Neural crest cell (in vitro differentiated cells): Measurements from ENCODE around the gene CBLB. TPM values are rescaled to one million over a fixed set of nuclear protein-coding genes. Genes with fewer than 3 reads are reported as not detected.

Experiments
- DNase-seq: peaks from one replicate; pipeline ENCODE4 v3.0.0; 2021; ENCODE audit warnings: low read depth, mixed read lengths, low spot score
- H3K27ac Mint-ChIP-seq: one replicate; pipeline ENCODE4 v1.8.0; 2021; ENCODE audit warnings: mild to moderate bottlenecking, mixed read lengths; ENCODE audit not compliant: unreplicated experiment
- H3K27me3 Mint-ChIP-seq: 2 replicates; pipeline ENCODE4 v1.8.0; 2021; ENCODE audit warnings: low read depth, mild to moderate bottlenecking, mixed read lengths
- H3K36me3 Mint-ChIP-seq: 2 replicates; pipeline ENCODE4 v1.8.0; 2021; ENCODE audit warnings: low read depth, mild to moderate bottlenecking, mixed read lengths
- H3K4me1 Mint-ChIP-seq: 2 replicates; pipeline ENCODE4 v1.8.0; 2021; ENCODE audit warnings: mixed read lengths
- H3K4me3 Mint-ChIP-seq: one replicate; pipeline ENCODE4 v1.8.0; 2021; ENCODE audit warnings: mild to moderate bottlenecking, mixed read lengths
- H3K9me3 Mint-ChIP-seq: 2 replicates; pipeline ENCODE4 v1.8.0; 2021; ENCODE audit warnings: mixed read lengths
- CTCF ChIP-seq: fragments of 200-600 bp; sonication (generic); conservative IDR thresholded peaks from 2 replicates; pipeline ENCODE4 v1.5.0; 2021; ENCODE audit warnings: antibody characterized with exemption, mild to moderate bottlenecking
- total RNA-seq: library from RNA; stranded (reverse); gene quantifications from 2 replicates; pipeline ENCODE4 v1.2.1, GENCODE V29; 2021

Gene CBLB
- total RNA-seq, 1 donor from 2014 or later: 32.3 TPM

DNA sequence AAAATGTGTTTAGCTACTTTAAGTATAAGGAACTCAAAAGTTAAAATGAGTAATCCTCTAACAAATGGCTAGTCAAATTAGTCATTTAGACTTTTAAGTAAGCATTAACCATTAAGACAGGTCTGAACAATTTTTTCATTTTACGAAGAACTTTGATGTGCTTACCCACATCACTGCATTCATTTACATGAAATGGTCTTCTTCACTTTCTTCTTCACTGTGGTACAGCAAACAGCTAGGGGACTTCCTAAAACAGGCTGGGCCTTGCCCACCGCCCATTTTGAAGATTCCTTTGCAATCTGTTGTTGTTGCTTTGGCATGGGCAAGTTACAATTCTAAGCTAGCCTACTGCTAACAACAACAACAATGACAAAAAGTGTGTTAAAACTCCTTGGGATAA, 67.4 kb downstream of the CBLB start:
- no peak for TF ChIP-seq CTCF
- Mint-ChIP-seq H3K27me3 (no peaks in the 10 kb centered on the region), H3K4me3 (no peak overlapping the region), H3K9me3 (peaks cover under 1% of the 10 kb centered on the region), H3K4me1 (peaks cover 20% of the 10 kb centered on the region), H3K36me3 (no peaks in the 10 kb centered on the region), H3K27ac (no peak overlapping the region)
- no peak for DNase-seq

DNA sequence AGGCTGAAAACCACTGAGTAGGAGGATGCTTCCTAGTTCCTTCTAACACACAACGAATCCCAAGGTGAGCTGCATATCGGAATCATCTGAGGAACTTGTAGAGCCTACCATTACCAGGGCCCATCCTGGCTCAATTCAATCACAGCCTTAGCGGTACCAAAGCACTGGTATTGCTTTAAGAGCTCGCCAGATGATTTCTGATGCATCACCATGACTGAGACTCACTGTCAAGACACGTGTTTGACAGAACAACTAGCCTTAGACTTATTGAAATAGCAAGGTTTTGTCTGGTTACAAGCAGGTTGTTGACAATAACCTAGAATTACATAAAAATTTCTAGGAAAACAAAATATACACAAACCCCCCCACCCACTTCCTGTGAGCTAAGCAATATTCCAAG, 68.5 kb downstream of the CBLB start:
- no peak for TF ChIP-seq CTCF
- H3K36me3 Mint-ChIP-seq: no peaks in the 10 kb centered on the region
- no peak for DNase-seq
- no peak overlapping the region for H3K4me3 Mint-ChIP-seq
- H3K27me3 Mint-ChIP-seq: no peaks in the 10 kb centered on the region
- H3K27ac Mint-ChIP-seq: no peak overlapping the region
- H3K4me1 Mint-ChIP-seq: peaks cover 20% of the 10 kb centered on the region
- peaks cover 6% of the 10 kb centered on the region for H3K9me3 Mint-ChIP-seq

DNA sequence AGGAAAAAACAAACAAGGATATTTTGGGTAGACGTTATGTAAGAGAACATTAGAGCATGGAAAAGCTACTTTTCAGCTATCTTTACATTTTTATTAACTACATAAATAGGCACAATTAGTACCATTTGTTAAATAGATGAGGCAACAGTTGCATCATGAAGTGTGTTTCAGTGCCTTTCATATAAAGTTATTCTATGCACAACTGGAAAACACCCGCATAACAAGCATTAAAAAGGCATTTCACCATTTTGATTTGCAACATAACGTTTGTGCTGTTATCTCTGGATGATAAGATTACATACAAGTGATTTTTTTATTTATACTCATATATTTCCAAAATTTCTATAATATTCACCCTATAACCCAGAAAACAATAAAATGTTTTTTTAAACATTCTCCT, 69.5 kb downstream of the CBLB start:
- H3K4me3 Mint-ChIP-seq: no peak overlapping the region
- peaks cover 6% of the 10 kb centered on the region for H3K9me3 Mint-ChIP-seq
- TF ChIP-seq CTCF: no peak
- no peaks in the 10 kb centered on the region for H3K36me3 Mint-ChIP-seq
- no peak for DNase-seq
- H3K27ac Mint-ChIP-seq: no peak overlapping the region
- no peaks in the 10 kb centered on the region for H3K27me3 Mint-ChIP-seq
- peaks cover 20% of the 10 kb centered on the region for H3K4me1 Mint-ChIP-seq

- no peaks in the 10 kb centered on the region for H3K36me3 Mint-ChIP-seq
- H3K9me3 Mint-ChIP-seq: peaks cover 6% of the 10 kb centered on the region
- H3K4me3 Mint-ChIP-seq: no peak overlapping the region
- H3K27ac Mint-ChIP-seq: no peak overlapping the region
- DNase-seq: no peak
- no peak for TF ChIP-seq CTCF
- peaks cover 20% of the 10 kb centered on the region for H3K4me1 Mint-ChIP-seq
- no peaks in the 10 kb centered on the region for H3K27me3 Mint-ChIP-seq
Observed at GRCh38 chr3:105798381-105798934, 70.4 kb downstream of the CBLB start.

- H3K27ac Mint-ChIP-seq: no peak overlapping the region
- no peaks in the 10 kb centered on the region for H3K36me3 Mint-ChIP-seq
- H3K9me3 Mint-ChIP-seq: peaks cover 6% of the 10 kb centered on the region
- H3K27me3 Mint-ChIP-seq: no peaks in the 10 kb centered on the region
- H3K4me1 Mint-ChIP-seq: peaks cover 12% of the 10 kb centered on the region
- no peak for DNase-seq
- H3K4me3 Mint-ChIP-seq: no peak overlapping the region
- no peak for TF ChIP-seq CTCF
Observed at GRCh38 chr3:105793040-105793439, 75.8 kb downstream of the CBLB start.
